H9 (cell line): ENCODE results near the gene MGAM2. TPM values are rescaled to one million over a fixed set of nuclear protein-coding genes. Genes with fewer than 3 reads are reported as not detected.

Experiments
- DNase-seq: peaks from one replicate; pipeline ENCODE4 v3.0.0-alpha.2; 2017
- H2AFZ ChIP-seq: one replicate; pipeline ENCODE4 v1.6.1; 2013; ENCODE audit warnings: mild to moderate bottlenecking, low read length, control low read depth, moderate library complexity
- H2AK5ac ChIP-seq: 2 replicates; pipeline ENCODE4 v1.6.1; 2013; ENCODE audit warnings: low read length, control low read depth, mixed read lengths; ENCODE audit not compliant: insufficient read length
- H2BK120ac ChIP-seq: one replicate; pipeline ENCODE4 v1.6.1; 2013; ENCODE audit warnings: low read depth, mild to moderate bottlenecking, low read length, control low read depth, inconsistent platforms; ENCODE audit not compliant: poor library complexity, severe bottlenecking
- H2BK12ac ChIP-seq: 2 replicates; pipeline ENCODE4 v1.6.1; 2013; ENCODE audit warnings: low read length, control low read depth, mixed read lengths, low read depth; ENCODE audit not compliant: insufficient read length
- H2BK15ac ChIP-seq: 2 replicates; pipeline ENCODE4 v1.6.1; 2013; ENCODE audit warnings: low read depth, low read length, control low read depth
- H2BK20ac ChIP-seq: one replicate; pipeline ENCODE4 v1.6.1; 2013; ENCODE audit warnings: low read depth, mild to moderate bottlenecking, low read length, control low read depth, inconsistent platforms; ENCODE audit not compliant: poor library complexity, severe bottlenecking
- H2BK5ac ChIP-seq: 2 replicates; pipeline ENCODE4 v1.6.1; 2013; ENCODE audit warnings: low read length, control low read depth, mixed read lengths; ENCODE audit not compliant: insufficient read length
- H3K14ac ChIP-seq: 2 replicates; pipeline ENCODE4 v1.6.1; 2013; ENCODE audit warnings: low read length, control low read depth; ENCODE audit not compliant: insufficient read depth
- H3K18ac ChIP-seq: 2 replicates; pipeline ENCODE4 v1.6.1; 2013; ENCODE audit warnings: low read depth, mild to moderate bottlenecking, mixed read lengths, low read length, control low read depth; ENCODE audit not compliant: insufficient read length
- H3K23ac ChIP-seq: 2 replicates; pipeline ENCODE4 v1.6.1; 2013; ENCODE audit warnings: low read length, control low read depth, mixed read lengths, low read depth; ENCODE audit not compliant: insufficient read length
- H3K23me2 ChIP-seq: 2 replicates; pipeline ENCODE4 v1.6.1; 2013; ENCODE audit warnings: low read depth, mild to moderate bottlenecking, mixed read lengths, low read length, control low read depth; ENCODE audit not compliant: insufficient read length, poor library complexity, severe bottlenecking
- H3K27ac ChIP-seq: 2 replicates; pipeline ENCODE4 v1.5.1; 2013; ENCODE audit warnings: low read length, control low read depth, mixed read lengths, low read depth; ENCODE audit not compliant: insufficient read length
- H3K27me3 ChIP-seq: 2 replicates; pipeline ENCODE4 v1.6.1; 2013; ENCODE audit warnings: low read length, control low read depth, inconsistent platforms; ENCODE audit not compliant: insufficient read depth
- H3K4ac ChIP-seq: 2 replicates; pipeline ENCODE4 v1.6.1; 2013; ENCODE audit warnings: low read depth, mild to moderate bottlenecking, control low read depth, inconsistent platforms, low read length, moderate library complexity
- H3K4me1 ChIP-seq: 2 replicates; pipeline ENCODE4 v1.6.1; 2013; ENCODE audit warnings: low read length, control low read depth, inconsistent platforms; ENCODE audit not compliant: insufficient read depth
- H3K4me2 ChIP-seq: 2 replicates; pipeline ENCODE4 v1.6.1; 2013; ENCODE audit warnings: low read length, control low read depth, mixed read lengths; ENCODE audit not compliant: insufficient read length, insufficient read depth
- H3K56ac ChIP-seq: 2 replicates; pipeline ENCODE4 v1.6.1; 2013; ENCODE audit warnings: low read depth, mild to moderate bottlenecking, mixed read lengths, low read length, control low read depth; ENCODE audit not compliant: insufficient read length
- H3K79me1 ChIP-seq: 2 replicates; pipeline ENCODE4 v1.6.1; 2013; ENCODE audit warnings: low read depth, mild to moderate bottlenecking, moderate library complexity, low read length, control low read depth, inconsistent platforms; ENCODE audit not compliant: insufficient read depth, poor library complexity, severe bottlenecking
- H3K79me2 ChIP-seq: 2 replicates; pipeline ENCODE4 v1.6.1; 2013; ENCODE audit warnings: low read length, control low read depth, inconsistent platforms; ENCODE audit not compliant: insufficient read depth
- H3K9ac ChIP-seq: 2 replicates; pipeline ENCODE4 v1.6.1; 2013; ENCODE audit warnings: low read length, control low read depth, mixed read lengths; ENCODE audit not compliant: insufficient read length; ENCODE audit errors: extremely low read depth
- H3K9me3 ChIP-seq: one replicate; pipeline ENCODE4 v1.6.1; 2013; ENCODE audit warnings: low read depth, low read length, inconsistent platforms; ENCODE audit not compliant: control insufficient read depth
- H3T11ph ChIP-seq: one replicate; pipeline ENCODE4 v1.6.1; 2013; ENCODE audit warnings: mild to moderate bottlenecking, low read length, control low read depth, inconsistent platforms
- H4K20me1 ChIP-seq: one replicate; pipeline ENCODE4 v1.6.1; 2013; ENCODE audit not compliant: control insufficient read depth, insufficient read length, insufficient read depth
- H4K5ac ChIP-seq: 2 replicates; pipeline ENCODE4 v1.6.1; 2013; ENCODE audit warnings: low read depth, mild to moderate bottlenecking, mixed read lengths, low read length, control low read depth; ENCODE audit not compliant: insufficient read length
- H4K8ac ChIP-seq: replicated peaks from 2 replicates; pipeline ENCODE4 v1.6.1; 2013; ENCODE audit warnings: low read length, control low read depth, mixed read lengths, low read depth; ENCODE audit not compliant: insufficient read length
- H4K91ac ChIP-seq: 2 replicates; pipeline ENCODE4 v1.6.1; 2013; ENCODE audit warnings: low read depth, mild to moderate bottlenecking, moderate library complexity, mixed read lengths, low read length, control low read depth; ENCODE audit not compliant: insufficient read length
- H3K27ac Mint-ChIP-seq, 3 experiments: 2 replicates in 2 of 3; 3 replicates in 1 of 3; pipeline ENCODE4 v1.8.0; 2020 to 2021; ENCODE audit warnings: mixed read lengths in 3 of 3, mild to moderate bottlenecking in 1 of 3, moderate library complexity in 1 of 3
- H3K27me3 Mint-ChIP-seq: 2 replicates; pipeline ENCODE4 v1.8.0; 2021; ENCODE audit warnings: low read depth, mild to moderate bottlenecking, moderate library complexity, mixed read lengths
- H3K36me3 Mint-ChIP-seq, 3 experiments: 2 replicates in 2 of 3; 3 replicates in 1 of 3; pipeline ENCODE4 v1.8.0; 2020 to 2021; ENCODE audit warnings: low read depth in 3 of 3, mixed read lengths in 3 of 3; ENCODE audit not compliant: insufficient read depth in 1 of 3
- H3K4me1 Mint-ChIP-seq, 2 experiments: 2 replicates each; pipeline ENCODE4 v1.8.0; 2020; ENCODE audit warnings: mixed read lengths in 2 of 2
- H3K4me3 Mint-ChIP-seq, 2 experiments: 2 replicates in 1 of 2; 3 replicates in 1 of 2; pipeline ENCODE4 v1.8.0; 2020 to 2021; ENCODE audit warnings: mild to moderate bottlenecking in 2 of 2, mixed read lengths in 2 of 2, moderate library complexity in 1 of 2
- H3K9me3 Mint-ChIP-seq, 2 experiments: 2 replicates in 1 of 2; 3 replicates in 1 of 2; pipeline ENCODE4 v1.8.0; 2020; ENCODE audit warnings: mild to moderate bottlenecking in 2 of 2, mixed read lengths in 2 of 2, moderate library complexity in 1 of 2
- WGBS: extraction: QIAGEN DNeasy Blood & Tissue Kit; methylation state at CpG from one replicate; pipeline ENCODE4 v1.1.7; 2013; ENCODE audit warnings: missing lambda C conversion rate, low lambda C conversion rate, mixed read lengths; ENCODE audit not compliant: insufficient read length; ENCODE audit errors: extremely low coverage; 5-methylcytosine and 5-hydroxymethylcytosine counted together
- total RNA-seq: library from RNA; stranded (reverse); gene quantifications from 2 replicates; pipeline ENCODE4 v1.2.1, GENCODE V29; 2021
- TF ChIP-seq, protein P1 (sequence below): fragments of 200-600 bp; sonication (generic); conservative IDR thresholded peaks from 3 replicates; pipeline ENCODE4 v1.8.0; 2021; ENCODE audit warnings: antibody characterized with exemption, mild to moderate bottlenecking

MGAM2 gene
- total RNA-seq, 1 experiment from 2014 or later, result not detected

DNA sequence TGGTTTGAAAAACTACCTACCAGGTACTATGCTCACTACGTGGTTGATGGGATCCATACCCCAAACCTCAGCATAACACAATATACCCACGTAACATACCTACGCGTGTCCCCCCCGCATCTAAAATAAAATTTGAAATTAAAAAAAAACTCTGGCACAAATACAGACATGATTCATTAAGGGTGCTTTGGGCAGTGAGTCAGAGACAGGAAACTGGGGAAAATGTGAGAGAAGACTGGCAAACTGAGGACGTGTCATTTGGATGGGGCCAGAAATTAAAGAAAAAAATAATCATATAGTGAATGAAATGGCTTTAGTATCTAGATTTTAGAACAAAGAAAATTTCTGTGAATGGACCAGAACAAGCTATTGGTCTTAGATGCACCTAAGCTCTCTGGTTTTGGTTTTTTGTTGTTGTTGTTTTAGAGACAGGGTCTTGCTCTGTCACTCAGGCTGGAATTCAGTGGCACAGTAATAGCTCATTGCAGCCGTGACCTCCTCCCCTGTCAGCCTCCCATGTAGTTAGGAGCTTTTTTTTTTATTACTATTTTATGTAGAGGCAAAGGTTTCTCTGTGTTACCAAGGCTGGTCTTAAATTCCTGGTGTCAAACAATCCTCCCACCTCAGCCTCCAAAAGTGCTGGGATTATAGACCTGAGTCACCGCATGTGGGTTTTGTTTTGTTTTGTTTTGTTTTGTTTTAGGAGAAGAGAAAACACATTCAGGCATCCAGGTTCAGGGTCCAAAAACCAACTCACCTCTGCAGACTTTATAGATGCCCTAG lies 152.3 kb downstream of the MGAM2 start:
- H3K18ac ChIP-seq, result no peak overlapping the region
- no peaks in the 10 kb centered on the region for H3K79me1 ChIP-seq
- H3K9me3 ChIP-seq, result no peaks in the 10 kb centered on the region
- H3K4me2 ChIP-seq, result no peak overlapping the region
- H3T11ph ChIP-seq, result no peak overlapping the region
- no peak overlapping the region for H3K14ac ChIP-seq
- no peak overlapping the region for H4K91ac ChIP-seq
- H3K23me2 ChIP-seq, result no peaks in the 10 kb centered on the region
- H3K36me3 Mint-ChIP-seq, result no peaks in the 10 kb centered on the region; a peak in 1 of 7 replicates
- no peak overlapping the region for H2BK120ac ChIP-seq
- H4K8ac ChIP-seq, result no peak overlapping the region
- H2BK12ac ChIP-seq, result no peak overlapping the region
- peaks cover 8 to 9% of the 10 kb centered on the region in 2 experiments; a peak in 4 of 5 replicates for H3K9me3 Mint-ChIP-seq
- no peak overlapping the region for H3K4ac ChIP-seq
- no peak overlapping the region for H4K5ac ChIP-seq
- H3K4me1 Mint-ChIP-seq, result no peaks in the 10 kb centered on the region
- no CpG with 5 or more reads among the region's 8 CpGs for WGBS
- no peak overlapping the region for H3K23ac ChIP-seq
- H2BK20ac ChIP-seq, result no peak overlapping the region
- no peak overlapping the region for H2AK5ac ChIP-seq
- no peak for DNase-seq
- H2AFZ ChIP-seq, result no peak overlapping the region
- TF ChIP-seq, protein P1, sequence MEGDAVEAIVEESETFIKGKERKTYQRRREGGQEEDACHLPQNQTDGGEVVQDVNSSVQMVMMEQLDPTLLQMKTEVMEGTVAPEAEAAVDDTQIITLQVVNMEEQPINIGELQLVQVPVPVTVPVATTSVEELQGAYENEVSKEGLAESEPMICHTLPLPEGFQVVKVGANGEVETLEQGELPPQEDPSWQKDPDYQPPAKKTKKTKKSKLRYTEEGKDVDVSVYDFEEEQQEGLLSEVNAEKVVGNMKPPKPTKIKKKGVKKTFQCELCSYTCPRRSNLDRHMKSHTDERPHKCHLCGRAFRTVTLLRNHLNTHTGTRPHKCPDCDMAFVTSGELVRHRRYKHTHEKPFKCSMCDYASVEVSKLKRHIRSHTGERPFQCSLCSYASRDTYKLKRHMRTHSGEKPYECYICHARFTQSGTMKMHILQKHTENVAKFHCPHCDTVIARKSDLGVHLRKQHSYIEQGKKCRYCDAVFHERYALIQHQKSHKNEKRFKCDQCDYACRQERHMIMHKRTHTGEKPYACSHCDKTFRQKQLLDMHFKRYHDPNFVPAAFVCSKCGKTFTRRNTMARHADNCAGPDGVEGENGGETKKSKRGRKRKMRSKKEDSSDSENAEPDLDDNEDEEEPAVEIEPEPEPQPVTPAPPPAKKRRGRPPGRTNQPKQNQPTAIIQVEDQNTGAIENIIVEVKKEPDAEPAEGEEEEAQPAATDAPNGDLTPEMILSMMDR, result no peak
- no peaks in the 10 kb centered on the region for H3K4me1 ChIP-seq
- H3K4me3 Mint-ChIP-seq, result no peak overlapping the region
- H3K27ac ChIP-seq, result no peak overlapping the region
- H3K27ac Mint-ChIP-seq, result no peak overlapping the region
- no peak overlapping the region for H3K9ac ChIP-seq
- H2BK5ac ChIP-seq, result no peak overlapping the region
- no peak overlapping the region for H2BK15ac ChIP-seq
- H3K27me3 Mint-ChIP-seq, result peaks cover 11% of the 10 kb centered on the region
- H4K20me1 ChIP-seq, result no peaks in the 10 kb centered on the region
- no peak overlapping the region for H3K56ac ChIP-seq
- H3K27me3 ChIP-seq, result no peaks in the 10 kb centered on the region
- no peaks in the 10 kb centered on the region for H3K79me2 ChIP-seq

Other genes starting within 250 kb of the MGAM2 start
- gene OR9A4, start 195.3 kb upstream of the MGAM2 start, total RNA-seq, result not detected in 2 replicates
- not detected in 2 replicates for gene CLEC5A, start 164.7 kb upstream of the MGAM2 start, total RNA-seq
- not detected in 2 replicates for gene TAS2R38, start 137.9 kb upstream of the MGAM2 start, total RNA-seq
- gene MGAM, start 115.8 kb upstream of the MGAM2 start, total RNA-seq, result 0.02 TPM in 1 of 2 replicates, not detected in the other
- not detected in 2 replicates for gene PRSS58, start 146.3 kb downstream of the MGAM2 start, total RNA-seq